Central memory CD8-positive, alpha-beta T cell (primary cell): ENCODE data around the gene MACIR.
"Not testable (repeated sequence)": the region's sequence is repeated elsewhere in the genome, so short reads cannot be mapped to it uniquely, and the experiment has no call there.

Experiments used
- ATAC-seq: fragments of 150-1000 bp; cut with Tn5 transposase; replicated peaks from 2 replicates; pipeline ENCODE4 v1.10.0; 2022; ENCODE audit warnings: mild to moderate bottlenecking, moderate FRiP score, moderate number of reproducible peaks; ENCODE audit not compliant: poor library complexity, severe bottlenecking; ENCODE audit errors: extremely low read depth
- DNase-seq, 2 donors: peaks; one replicate each; pipeline ENCODE4 v3.0.0; 2021; ENCODE audit warnings: low spot score in 2 of 2
- H3K27ac Mint-ChIP-seq: one replicate; pipeline ENCODE4 v1.8.0; 2022; ENCODE audit warnings: low read depth, mild to moderate bottlenecking, moderate library complexity, mixed read lengths
- H3K27me3 Mint-ChIP-seq: one replicate; pipeline ENCODE4 v1.8.0; 2022; ENCODE audit warnings: mixed read lengths
- H3K36me3 Mint-ChIP-seq: one replicate; pipeline ENCODE4 v1.8.0; 2022; ENCODE audit warnings: mild to moderate bottlenecking, moderate library complexity, mixed read lengths; ENCODE audit not compliant: insufficient read depth
- H3K4me1 Mint-ChIP-seq: one replicate; pipeline ENCODE4 v1.8.0; 2022; ENCODE audit warnings: mixed read lengths
- H3K4me3 Mint-ChIP-seq: one replicate; pipeline ENCODE4 v1.8.0; 2022; ENCODE audit warnings: mild to moderate bottlenecking, moderate library complexity, mixed read lengths
- H3K9me3 Mint-ChIP-seq: one replicate; pipeline ENCODE4 v1.8.0; 2022; ENCODE audit warnings: mixed read lengths

MACIR gene

GRCh38 chr5:103258368-103258956 is at the start of gene MACIR:
Gene MACIR (plus strand): TSS chr5:103258763. CDS start chr5:103275920, 17,157 bp downstream.
- Mint-ChIP-seq H3K27me3 (peaks cover 22% of the 10 kb centered on the region), H3K9me3 (no peaks in the 10 kb centered on the region), H3K4me3 (peak within 1 kb of the TSS; percentile 87), H3K4me1 (peaks cover 22% of the 10 kb centered on the region), H3K27ac (peak within 1 kb of the TSS; percentile 38), H3K36me3 (peaks cover 2% of the 10 kb centered on the region)
- peak; percentile 94 for ATAC-seq
- peak; percentile 82 to 86 for DNase-seq

GRCh38 chr5:103209065-103209464 is 49.5 kb upstream of the MACIR start:
- ATAC-seq = no peak
- no peaks in the 10 kb centered on the region for H3K9me3 Mint-ChIP-seq

GRCh38 chr5:103210952-103211351 is 47.6 kb upstream of the MACIR start:
- Mint-ChIP-seq H3K27ac (peak overlapping the region; percentile 79), H3K4me1 (peaks cover 21% of the 10 kb centered on the region), H3K9me3 (no peaks in the 10 kb centered on the region), H3K27me3 (no peaks in the 10 kb centered on the region), H3K36me3 (peaks cover 2% of the 10 kb centered on the region), H3K4me3 (no peak overlapping the region)
- ATAC-seq (no peak), DNase-seq (no peak)

More at GRCh38 chr5:103209065-103209464, 49.5 kb upstream of the MACIR start:
- Mint-ChIP-seq H3K4me1 (peaks cover 21% of the 10 kb centered on the region), H3K27ac (no peak overlapping the region), H3K4me3 (no peak overlapping the region), H3K36me3 (peaks cover 6% of the 10 kb centered on the region), H3K27me3 (no peaks in the 10 kb centered on the region)
- DNase-seq = no peak

GRCh38 chr5:103211576-103212561 is 46.7 kb upstream of the MACIR start:
- Mint-ChIP-seq H3K4me1 (peaks cover 17% of the 10 kb centered on the region), H3K4me3 (peak overlapping the region; percentile 31), H3K9me3 (no peaks in the 10 kb centered on the region), H3K36me3 (peaks cover 2% of the 10 kb centered on the region), H3K27me3 (no peaks in the 10 kb centered on the region), H3K27ac (peak overlapping the region; percentile 79)
- DNase-seq = no peak
- peak; percentile 70 for ATAC-seq

- Mint-ChIP-seq H3K4me1 (peaks cover 13% of the 10 kb centered on the region), H3K9me3 (no peaks in the 10 kb centered on the region), H3K36me3 (peaks cover 2% of the 10 kb centered on the region), H3K27me3 (no peaks in the 10 kb centered on the region), H3K27ac (no peak overlapping the region), H3K4me3 (no peak overlapping the region)
- no peak for DNase-seq
- no peak for ATAC-seq
These were observed 42.4 kb upstream of the MACIR start for GRCh38 chr5:103216137-103216536.

GRCh38 chr5:103216697-103217096 is 41.9 kb upstream of the MACIR start:
- DNase-seq = no peak
- H3K4me3 Mint-ChIP-seq = no peak overlapping the region
- no peak overlapping the region for H3K27ac Mint-ChIP-seq
- ATAC-seq = no peak
- H3K27me3 Mint-ChIP-seq = no peaks in the 10 kb centered on the region
- H3K9me3 Mint-ChIP-seq = no peaks in the 10 kb centered on the region
- peaks cover 7% of the 10 kb centered on the region for H3K4me1 Mint-ChIP-seq
- H3K36me3 Mint-ChIP-seq = peaks cover 2% of the 10 kb centered on the region

GRCh38 chr5:103217101-103217500 is 41.5 kb upstream of the MACIR start:
- Mint-ChIP-seq H3K27ac (no peak overlapping the region), H3K36me3 (peaks cover 2% of the 10 kb centered on the region), H3K4me1 (peaks cover 3% of the 10 kb centered on the region), H3K9me3 (no peaks in the 10 kb centered on the region), H3K27me3 (no peaks in the 10 kb centered on the region), H3K4me3 (no peak overlapping the region)
- ATAC-seq = no peak
- DNase-seq = no peak

GRCh38 chr5:103218164-103218563 is 40.4 kb upstream of the MACIR start:
- ATAC-seq = no peak
- Mint-ChIP-seq H3K9me3 (no peaks in the 10 kb centered on the region), H3K4me1 (no peaks in the 10 kb centered on the region), H3K27me3 (no peaks in the 10 kb centered on the region), H3K36me3 (peaks cover 2% of the 10 kb centered on the region), H3K27ac (no peak overlapping the region), H3K4me3 (no peak overlapping the region)
- DNase-seq = no peak

- not testable (repeated sequence) for ATAC-seq, H3K36me3 Mint-ChIP-seq
These were observed 39.5 kb upstream of the MACIR start for GRCh38 chr5:103219074-103219473.

GRCh38 chr5:103223031-103223955 is 35.3 kb upstream of the MACIR start:
- H3K27ac Mint-ChIP-seq = no peak overlapping the region
- ATAC-seq (no peak), DNase-seq (no peak)
- H3K4me1 Mint-ChIP-seq = no peaks in the 10 kb centered on the region
- no peak overlapping the region for H3K4me3 Mint-ChIP-seq
- no peaks in the 10 kb centered on the region for H3K9me3 Mint-ChIP-seq
- peaks cover 37% of the 10 kb centered on the region for H3K27me3 Mint-ChIP-seq
- H3K36me3 Mint-ChIP-seq = peaks cover 2% of the 10 kb centered on the region

More at GRCh38 chr5:103219074-103219473, 39.5 kb upstream of the MACIR start:
- not testable (repeated sequence) for H3K4me3 Mint-ChIP-seq, H3K4me1 Mint-ChIP-seq, DNase-seq, H3K27me3 Mint-ChIP-seq, H3K27ac Mint-ChIP-seq, H3K9me3 Mint-ChIP-seq

GRCh38 chr5:103224118-103224893 is 34.3 kb upstream of the MACIR start:
- ATAC-seq (peak; percentile 85), DNase-seq (peak in 1 of 2 donors; percentile 21)
- H3K36me3 Mint-ChIP-seq = peaks cover 2% of the 10 kb centered on the region
- peaks cover 47% of the 10 kb centered on the region for H3K27me3 Mint-ChIP-seq
- no peak overlapping the region for H3K4me3 Mint-ChIP-seq
- H3K9me3 Mint-ChIP-seq = no peaks in the 10 kb centered on the region
- no peak overlapping the region for H3K27ac Mint-ChIP-seq
- H3K4me1 Mint-ChIP-seq = no peaks in the 10 kb centered on the region
